K562 (cell line): ENCODE measurements around the gene DDAH2. TPM values are rescaled to one million over a fixed set of nuclear protein-coding genes. Genes with fewer than 3 reads are reported as not detected.
A peak's percentile ranks its signal among the peaks of the same experiment; 100 is the strongest.

Experiments used
- BCOR ChIP-seq: fragments of 450-650 bp; IDR thresholded peaks from 2 replicates; pipeline ENCODE4 v1.6.1; 2016
- CHD4 ChIP-seq: fragments of 200-600 bp; sonication (generic); IDR thresholded peaks from 3 replicates; pipeline ENCODE4 v1.6.1; 2012; ENCODE audit warnings: low read depth, mild to moderate bottlenecking, mixed read lengths, low read length, inconsistent platforms; ENCODE audit not compliant: insufficient read depth, insufficient replicate concordance, poor library complexity, severe bottlenecking
- EHMT2 ChIP-seq: fragments of 450-650 bp; IDR thresholded peaks from 2 replicates; pipeline ENCODE4 v1.6.1; 2018; ENCODE audit warnings: antibody characterized with exemption
- GABPA ChIP-seq: fragments of 200-800 bp; sonication (Bioruptor generic); conservative IDR thresholded peaks from 2 replicates; pipeline ENCODE4 v1.6.1; 2016; ENCODE audit warnings: low read depth, missing genetic modification characterization, missing compliant biosample characterization
- NCOA4 ChIP-seq: fragments of 450-650 bp; IDR thresholded peaks from 2 replicates; pipeline ENCODE4 v1.6.1; 2018; ENCODE audit warnings: mild to moderate bottlenecking; ENCODE audit not compliant: partially characterized antibody
- NELFE ChIP-seq: IDR thresholded peaks from 2 replicates; pipeline ENCODE4 v1.6.1; 2011; ENCODE audit warnings: mild to moderate bottlenecking; ENCODE audit not compliant: insufficient read depth, insufficient read length
- NEUROD1 ChIP-seq: fragments of 150-350 bp; IDR thresholded peaks from 2 replicates; pipeline ENCODE4 v1.6.1; 2014; ENCODE audit warnings: borderline replicate concordance, low read length, low read depth; ENCODE audit not compliant: partially characterized antibody
- NFE2L1 ChIP-seq: fragments of 450-650 bp; IDR thresholded peaks from 2 replicates; pipeline ENCODE4 v1.6.1; 2016; ENCODE audit warnings: missing genetic modification characterization, low read depth, mild to moderate bottlenecking, missing compliant biosample characterization, moderate library complexity, borderline replicate concordance
- NR2C1 ChIP-seq, 2 experiments: fragments of 450-650 bp; IDR thresholded peaks; 2 replicates each; pipeline ENCODE4 v1.6.1; 2017; ENCODE audit warnings: mild to moderate bottlenecking in 2 of 2, antibody characterized with exemption in 1 of 2, inconsistent platforms in 1 of 2, missing compliant biosample characterization in 1 of 2, missing genetic modification characterization in 1 of 2
- NR3C1 ChIP-seq: sonication (generic); formaldehyde crosslinking; IDR thresholded peaks from 2 replicates; pipeline ENCODE4 v1.8.1; 2022; ENCODE audit warnings: missing genetic modification reagents
- PHF8 ChIP-seq: fragments of 200-600 bp; sonication (generic); IDR thresholded peaks from 2 replicates; pipeline ENCODE4 v1.6.1; 2012; ENCODE audit warnings: mixed run types, mild to moderate bottlenecking, inconsistent platforms, low read length, moderate library complexity, borderline replicate concordance
- RBM15 ChIP-seq: fragments of 200-400 bp; formaldehyde crosslinking; IDR thresholded peaks from 2 replicates; pipeline ENCODE4 v1.6.1; 2018; ENCODE audit warnings: mild to moderate bottlenecking, low read length, moderate library complexity; ENCODE audit not compliant: insufficient read depth
- RBM39 ChIP-seq: fragments of 200-400 bp; formaldehyde crosslinking; optimal IDR thresholded peaks from 2 replicates; pipeline ENCODE3; 2018; ENCODE audit warnings: low read depth, low read length
- SRSF9 ChIP-seq: fragments of 200-400 bp; formaldehyde crosslinking; IDR thresholded peaks from 2 replicates; pipeline ENCODE4 v1.6.1; 2017; ENCODE audit warnings: low read depth, low read length, borderline replicate concordance
- TARDBP ChIP-seq: fragments of 450-650 bp; IDR thresholded peaks from 2 replicates; pipeline ENCODE4 v1.6.1; 2016
- ZFP36 ChIP-seq: fragments of 150-350 bp; IDR thresholded peaks from 2 replicates; pipeline ENCODE4 v1.6.1; 2018; ENCODE audit warnings: low read length, low read depth; ENCODE audit not compliant: partially characterized antibody
- ZNF140 ChIP-seq: fragments of 250-450 bp; sonication (Bioruptor Pico); IDR thresholded peaks from 2 replicates; pipeline ENCODE4 v1.8.0; 2021; ENCODE audit warnings: moderate library complexity, mild to moderate bottlenecking, inconsistent platforms
- ZNF584 ChIP-seq: fragments of 200-800 bp; sonication (Bioruptor generic); IDR thresholded peaks from 2 replicates; pipeline ENCODE4 v1.6.1; 2016; ENCODE audit warnings: low read depth, mild to moderate bottlenecking, missing genetic modification characterization, missing compliant biosample characterization
- polyA plus RNA-seq, 8 experiments: library from polyadenylated mRNA; depleted of rRNA in 4 of 8; stranded (reverse) in 5 of 8; unstranded in 3 of 8; fragments of >200 nt; fragmentation: Nextera tagmentation in 2 of 8; fragmentation: Illumina TruSeq in 1 of 8; extraction: Ambion mirVana in 2 of 8; extraction: Trizol in 1 of 8; gene quantifications; 2 replicates each; pipeline versions ENCODE4 v1.2.1 to v1.2.3, GENCODE V29; 2011 to 2014; ENCODE audit warnings: inconsistent platforms in 1 of 8, missing spikeins in 1 of 8
- total RNA-seq, 7 experiments: library from RNA; depleted of rRNA in 6 of 7; stranded (reverse); fragments of >200 nt in 6 of 7; fragmentation: Illumina TruSeq in 2 of 7; extraction: Trizol in 2 of 7; gene quantifications; 2 replicates each; pipeline versions ENCODE4 v1.2.1 to v1.2.3, GENCODE V29; 2011 to 2021; ENCODE audit warnings: low replicate concordance in 1 of 7
- TF ChIP-seq, protein P1 (sequence below): fragments of 450-650 bp; IDR thresholded peaks from 2 replicates; pipeline ENCODE4 v1.6.1; 2017; ENCODE audit warnings: antibody characterized with exemption
- TF ChIP-seq, protein P2 (sequence below): fragments of 200-800 bp; sonication (Bioruptor generic); IDR thresholded peaks from 2 replicates; pipeline ENCODE4 v1.6.1; 2017; ENCODE audit warnings: missing genetic modification characterization, missing compliant biosample characterization
- TF ChIP-seq, protein P3 (sequence below): IDR thresholded peaks from 2 replicates; pipeline ENCODE4 v1.6.1; 2012; ENCODE audit warnings: low read depth, low read length, improper control_type of control experiment, borderline replicate concordance
- TF ChIP-seq, protein P4 (sequence below): fragments of 250-450 bp; sonication (Bioruptor Pico); IDR thresholded peaks from 2 replicates; pipeline ENCODE4 v1.9.0; 2021; ENCODE audit warnings: mild to moderate bottlenecking

The DDAH2 gene
- total and polyA plus RNA-seq, 9 of the 15 experiments (the other 6 are each of a cell fraction or from before 2014, with no cell fraction given), result 1.8 to 45.4 (median 21.4) TPM

DNA sequence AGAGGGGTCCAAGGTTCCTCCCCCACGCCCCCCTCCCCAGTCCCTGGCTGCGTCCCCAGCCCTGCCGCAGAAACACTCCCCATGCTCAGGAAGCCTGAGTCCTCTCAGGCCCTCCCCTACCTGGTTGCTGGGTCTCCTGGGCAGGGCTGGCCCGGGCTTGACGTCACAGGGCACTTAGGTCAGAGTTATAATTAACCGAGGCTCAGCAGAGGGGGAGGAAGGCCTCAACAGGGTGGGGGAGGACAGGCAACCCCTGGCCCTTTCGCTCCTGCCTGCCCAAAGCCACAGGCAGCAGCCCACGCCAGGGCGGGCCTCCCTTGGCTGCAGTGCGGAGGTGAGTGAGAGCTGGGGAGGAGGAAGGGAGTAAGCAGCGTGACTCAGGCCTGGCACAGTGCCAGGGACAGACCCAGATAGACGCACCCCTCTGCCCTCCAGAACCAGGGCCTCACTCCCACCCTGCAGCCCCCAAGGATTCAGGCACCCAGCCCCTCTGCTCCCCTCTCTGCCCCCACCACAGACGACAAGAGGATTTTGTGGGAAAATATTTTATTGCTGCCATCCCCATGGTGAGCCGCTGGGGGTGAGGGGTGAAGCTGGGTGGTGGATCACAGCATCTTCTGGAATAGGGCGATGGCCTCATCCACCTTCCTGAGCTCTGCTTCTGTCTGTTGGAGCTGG is 48.0 kb upstream of the DDAH2 start, which contains the start of gene VWA7 (continued):
- TF ChIP-seq CHD4 (peak; percentile 95), NR2C1 (IDR thresholded peaks at IDR 0.05) (no peak), NR2C1 (tag; IDR thresholded peaks at IDR 0.05) (peak; percentile 77), NFE2L1 (tag) (no peak), RBM39 (peak; percentile 0), SRSF9 (no peak), NELFE (no peak), ZNF584 (CRISPR knock-in tag) (peak; percentile 87), RBM15 (no peak), ZNF140 (no peak), BCOR (peak; percentile 84), ZFP36 (peak; percentile 57), PHF8 (peak; percentile 30; the same call in 1 of the 2 replicates), NEUROD1 (peak; percentile 95), NCOA4 (no peak), NR3C1 (CRISPR knock-in tag) (no peak), TARDBP (peak; percentile 94), GABPA (peak; percentile 55; the same call in 1 of the 2 replicates), EHMT2 (no peak)
- TF ChIP-seq, protein P1, sequence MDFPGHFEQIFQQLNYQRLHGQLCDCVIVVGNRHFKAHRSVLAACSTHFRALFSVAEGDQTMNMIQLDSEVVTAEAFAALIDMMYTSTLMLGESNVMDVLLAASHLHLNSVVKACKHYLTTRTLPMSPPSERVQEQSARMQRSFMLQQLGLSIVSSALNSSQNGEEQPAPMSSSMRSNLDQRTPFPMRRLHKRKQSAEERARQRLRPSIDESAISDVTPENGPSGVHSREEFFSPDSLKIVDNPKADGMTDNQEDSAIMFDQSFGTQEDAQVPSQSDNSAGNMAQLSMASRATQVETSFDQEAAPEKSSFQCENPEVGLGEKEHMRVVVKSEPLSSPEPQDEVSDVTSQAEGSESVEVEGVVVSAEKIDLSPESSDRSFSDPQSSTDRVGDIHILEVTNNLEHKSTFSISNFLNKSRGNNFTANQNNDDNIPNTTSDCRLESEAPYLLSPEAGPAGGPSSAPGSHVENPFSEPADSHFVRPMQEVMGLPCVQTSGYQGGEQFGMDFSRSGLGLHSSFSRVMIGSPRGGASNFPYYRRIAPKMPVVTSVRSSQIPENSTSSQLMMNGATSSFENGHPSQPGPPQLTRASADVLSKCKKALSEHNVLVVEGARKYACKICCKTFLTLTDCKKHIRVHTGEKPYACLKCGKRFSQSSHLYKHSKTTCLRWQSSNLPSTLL, result no peak
- TF ChIP-seq, protein P2, sequence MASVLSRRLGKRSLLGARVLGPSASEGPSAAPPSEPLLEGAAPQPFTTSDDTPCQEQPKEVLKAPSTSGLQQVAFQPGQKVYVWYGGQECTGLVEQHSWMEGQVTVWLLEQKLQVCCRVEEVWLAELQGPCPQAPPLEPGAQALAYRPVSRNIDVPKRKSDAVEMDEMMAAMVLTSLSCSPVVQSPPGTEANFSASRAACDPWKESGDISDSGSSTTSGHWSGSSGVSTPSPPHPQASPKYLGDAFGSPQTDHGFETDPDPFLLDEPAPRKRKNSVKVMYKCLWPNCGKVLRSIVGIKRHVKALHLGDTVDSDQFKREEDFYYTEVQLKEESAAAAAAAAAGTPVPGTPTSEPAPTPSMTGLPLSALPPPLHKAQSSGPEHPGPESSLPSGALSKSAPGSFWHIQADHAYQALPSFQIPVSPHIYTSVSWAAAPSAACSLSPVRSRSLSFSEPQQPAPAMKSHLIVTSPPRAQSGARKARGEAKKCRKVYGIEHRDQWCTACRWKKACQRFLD (CRISPR knock-in tag), result peak; percentile 93
- TF ChIP-seq, protein P3, sequence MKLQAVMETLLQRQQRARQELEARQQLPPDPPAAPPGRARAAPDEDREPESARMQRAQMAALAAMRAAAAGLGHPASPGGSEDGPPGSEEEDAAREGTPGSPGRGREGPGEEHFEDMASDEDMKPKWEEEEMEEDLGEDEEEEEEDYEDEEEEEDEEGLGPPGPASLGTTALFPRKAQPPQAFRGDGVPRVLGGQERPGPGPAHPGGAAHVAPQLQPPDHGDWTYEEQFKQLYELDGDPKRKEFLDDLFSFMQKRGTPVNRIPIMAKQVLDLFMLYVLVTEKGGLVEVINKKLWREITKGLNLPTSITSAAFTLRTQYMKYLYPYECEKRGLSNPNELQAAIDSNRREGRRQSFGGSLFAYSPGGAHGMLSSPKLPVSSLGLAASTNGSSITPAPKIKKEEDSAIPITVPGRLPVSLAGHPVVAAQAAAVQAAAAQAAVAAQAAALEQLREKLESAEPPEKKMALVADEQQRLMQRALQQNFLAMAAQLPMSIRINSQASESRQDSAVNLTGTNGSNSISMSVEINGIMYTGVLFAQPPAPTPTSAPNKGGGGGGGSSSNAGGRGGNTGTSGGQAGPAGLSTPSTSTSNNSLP, result no peak
- TF ChIP-seq, protein P4, sequence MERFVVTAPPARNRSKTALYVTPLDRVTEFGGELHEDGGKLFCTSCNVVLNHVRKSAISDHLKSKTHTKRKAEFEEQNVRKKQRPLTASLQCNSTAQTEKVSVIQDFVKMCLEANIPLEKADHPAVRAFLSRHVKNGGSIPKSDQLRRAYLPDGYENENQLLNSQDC, result 0 out of 2 replicates have a peak, but pooled peaks have one; percentile 28
